WTC11 (cell line): ENCODE measurements around the gene LGALS9. TPM values are rescaled to one million over a fixed set of nuclear protein-coding genes. Genes with fewer than 3 reads are reported as not detected.
A peak's percentile ranks its signal among the peaks of the same experiment; 100 is the strongest.

Experiments used
- ATAC-seq: fragments of 200-7000 bp; cut with Tn5 transposase; 2 replicates; pipeline ENCODE4 v1.10.0; 2021; ENCODE audit warnings: mild to moderate bottlenecking, moderate library complexity
- CTCF ChIA-PET: fragments of 300-600 bp; sonication (Branson Sonifier 250); formaldehyde crosslinking; loops from one replicate; lab custom pipeline; 2021; ENCODE audit warnings: antibody characterized with exemption; lab: Charles Lee
- POLR2A ChIA-PET: fragments of 350-600 bp; sonication (Branson Sonifier 250); formaldehyde crosslinking; loops from one replicate; lab custom pipeline; 2021; ENCODE audit warnings: antibody characterized with exemption; lab: Charles Lee
- DNase-seq: peaks from one replicate; pipeline ENCODE4 v3.0.0; 2021; ENCODE audit warnings: low spot score
- H3K27ac Mint-ChIP-seq: 2 replicates; pipeline ENCODE4 v1.8.0; 2021; ENCODE audit warnings: mixed read lengths
- H3K27me3 Mint-ChIP-seq: 2 replicates; pipeline ENCODE4 v1.8.0; 2021; ENCODE audit warnings: low read depth, mild to moderate bottlenecking, moderate library complexity, mixed read lengths
- H3K36me3 Mint-ChIP-seq: 2 replicates; pipeline ENCODE4 v1.8.0; 2021; ENCODE audit warnings: mixed read lengths
- H3K4me1 Mint-ChIP-seq: 2 replicates; pipeline ENCODE4 v1.8.0; 2022; ENCODE audit warnings: mixed read lengths
- H3K4me3 Mint-ChIP-seq: 2 replicates; pipeline ENCODE4 v1.8.0; 2021; ENCODE audit warnings: mild to moderate bottlenecking, moderate library complexity, mixed read lengths
- H3K9me3 Mint-ChIP-seq: 2 replicates; pipeline ENCODE4 v1.8.0; 2021; ENCODE audit warnings: mixed read lengths
- CBFB ChIP-seq: sonication (generic); formaldehyde crosslinking; IDR thresholded peaks from 2 replicates; pipeline ENCODE4 v1.8.1; 2022; ENCODE audit warnings: mild to moderate bottlenecking, low read depth, missing genetic modification reagents
- CTCF ChIP-seq: fragments of 200-600 bp; IDR thresholded peaks from 2 replicates; pipeline ENCODE4 v1.8.0; 2022; ENCODE audit warnings: antibody characterized with exemption
- E2F4 ChIP-seq: sonication (generic); formaldehyde crosslinking; IDR thresholded peaks from 2 replicates; pipeline ENCODE4 v1.8.1; 2022; ENCODE audit warnings: low read depth, mild to moderate bottlenecking, moderate library complexity, missing genetic modification reagents, borderline replicate concordance
- ETV6 ChIP-seq: sonication (generic); formaldehyde crosslinking; IDR thresholded peaks from 2 replicates; pipeline ENCODE4 v1.8.1; 2022; ENCODE audit warnings: mild to moderate bottlenecking, missing genetic modification reagents
- FOXP1 ChIP-seq: sonication (generic); formaldehyde crosslinking; IDR thresholded peaks from 2 replicates; pipeline ENCODE4 v1.8.0; 2022; ENCODE audit warnings: missing genetic modification reagents, mild to moderate bottlenecking, moderate library complexity, borderline replicate concordance
- GRHL2 ChIP-seq: fragments of 250-450 bp; sonication (Bioruptor Pico); IDR thresholded peaks from 2 replicates; pipeline ENCODE4 v1.8.0; 2022; ENCODE audit warnings: mild to moderate bottlenecking, moderate library complexity; ENCODE audit not compliant: insufficient replicate concordance, severe bottlenecking
- HMGA2 ChIP-seq: fragments of 250-450 bp; sonication (Bioruptor Pico); IDR thresholded peaks from 2 replicates; pipeline ENCODE4 v1.4.0; 2021; ENCODE audit warnings: mild to moderate bottlenecking, moderate library complexity
- JAZF1 ChIP-seq: fragments of 250-450 bp; sonication (Bioruptor Pico); IDR thresholded peaks from 2 replicates; pipeline ENCODE4 v1.9.0; 2021; ENCODE audit warnings: moderate library complexity, mild to moderate bottlenecking, inconsistent platforms
- NFYB ChIP-seq: sonication (generic); formaldehyde crosslinking; conservative IDR thresholded peaks from 2 replicates; pipeline ENCODE4 v1.8.0; 2022; ENCODE audit warnings: low read depth, missing genetic modification reagents
- PRDM15 ChIP-seq: sonication (generic); formaldehyde crosslinking; IDR thresholded peaks from 2 replicates; pipeline ENCODE4 v1.8.0; 2022; ENCODE audit warnings: missing genetic modification reagents
- SMAD4 ChIP-seq: sonication (generic); formaldehyde crosslinking; IDR thresholded peaks from 2 replicates; pipeline ENCODE4 v1.8.0; 2022; ENCODE audit warnings: mild to moderate bottlenecking, missing genetic modification reagents
- STAT6 ChIP-seq: sonication (generic); formaldehyde crosslinking; conservative IDR thresholded peaks from 2 replicates; pipeline ENCODE4 v1.8.1; 2023; ENCODE audit warnings: mild to moderate bottlenecking, low read depth, missing genetic modification reagents, moderate library complexity
- TCF7 ChIP-seq: sonication (generic); formaldehyde crosslinking; IDR thresholded peaks from 2 replicates; pipeline ENCODE4 v1.8.0; 2022; ENCODE audit warnings: mild to moderate bottlenecking, low read depth, missing genetic modification reagents, moderate library complexity
- TP53 ChIP-seq: sonication (generic); formaldehyde crosslinking; IDR thresholded peaks from 2 replicates; pipeline ENCODE4 v1.8.1; 2023; ENCODE audit warnings: mild to moderate bottlenecking, missing genetic modification reagents
- USF2 ChIP-seq: sonication (generic); formaldehyde crosslinking; IDR thresholded peaks from 2 replicates; pipeline ENCODE4 v1.8.1; 2023; ENCODE audit warnings: mild to moderate bottlenecking, missing genetic modification reagents, moderate library complexity
- ZNF138 ChIP-seq: sonication (generic); formaldehyde crosslinking; conservative IDR thresholded peaks from 2 replicates; pipeline ENCODE4 v1.8.1; 2022; ENCODE audit warnings: mild to moderate bottlenecking, moderate library complexity, missing genetic modification reagents
- total RNA-seq: library from RNA; stranded (reverse); gene quantifications from 3 replicates; pipeline ENCODE4 v1.2.3, GENCODE V29; 2021

Gene LGALS9
- total RNA-seq, 1 experiment from 2014 or later, result 5.7 TPM

GRCh38 chr17:27601069-27601974 is 29.7 kb upstream of the LGALS9 start:
- DNase-seq (peak; percentile 90), ATAC-seq (peak; percentile 19; the same call in 1 of the 2 replicates)
- peaks cover 7% of the 10 kb centered on the region for H3K4me1 Mint-ChIP-seq
- no peak overlapping the region; the same call in 1 of the 2 replicates for H3K27ac Mint-ChIP-seq
- TF ChIP-seq TP53 (CRISPR knock-in tag), result no peak
- TF ChIP-seq CTCF, result peak; percentile 83
- peaks cover 13% of the 10 kb centered on the region for H3K36me3 Mint-ChIP-seq
- H3K4me3 Mint-ChIP-seq, result no peak overlapping the region
- ChIA-PET POLR2A (interaction anchor here (0.6 kb wide), 1 partner anchor 430 kb away, joined by 3 read pairs; no protein-coding TSS in a partner anchor), CTCF (interaction anchor here (1.0 to 4.7 kb wide), 16 partner anchors 8 to 360 kb away, joined by 3 to 67 read pairs (median 12); partner anchors contain the start of gene KSR1)
- H3K27me3 Mint-ChIP-seq, result no peaks in the 10 kb centered on the region
- H3K9me3 Mint-ChIP-seq, result no peaks in the 10 kb centered on the region

- Mint-ChIP-seq H3K4me1 (peaks cover 7% of the 10 kb centered on the region), H3K36me3 (peaks cover 16% of the 10 kb centered on the region), H3K27ac (no peak overlapping the region; the same call in 1 of the 2 replicates), H3K9me3 (no peaks in the 10 kb centered on the region), H3K4me3 (no peak overlapping the region), H3K27me3 (no peaks in the 10 kb centered on the region)
- TF ChIP-seq TCF7 (no peak), ETV6 (CRISPR knock-in tag) (no peak), FOXP1 (CRISPR knock-in tag) (no peak), E2F4 (CRISPR knock-in tag) (no peak), SMAD4 (CRISPR knock-in tag) (no peak), HMGA2 (CRISPR knock-in tag) (no peak), JAZF1 (no peak), GRHL2 (CRISPR knock-in tag) (no peak), ZNF138 (no peak), STAT6 (no peak), NFYB (CRISPR knock-in tag) (no peak), USF2 (CRISPR knock-in tag) (no peak), CBFB (no peak), PRDM15 (CRISPR knock-in tag) (no peak), TP53 (CRISPR knock-in tag) (no peak)
- DNase-seq, result no peak
- ChIA-PET POLR2A (interaction anchor here (0.6 to 1.2 kb wide), 2 partner anchors 146 to 429 kb away, joined by 3 read pairs; partner anchors contain the start of gene KSR1), CTCF (interaction anchor here (0.9 to 4.7 kb wide), 25 partner anchors 11 to 365 kb away, joined by 3 to 67 read pairs (median 7); partner anchors contain the start of gene KSR1)
- no peak for ATAC-seq
Observed at GRCh38 chr17:27601975-27602302, 29.0 kb upstream of the LGALS9 start.
